LNCaP clone FGC (cell line): ENCODE measurements around the gene PARD6G.
"Not testable (repeated sequence)": the region's sequence is repeated elsewhere in the genome, so short reads cannot be mapped to it uniquely, and the experiment has no call there.

ENCODE experiments used
- DNase-seq: peaks from one replicate; pipeline ENCODE4 v3.0.0-alpha.2; 2011; ENCODE audit warnings: low read depth
- H3K4me3 ChIP-seq: 2 replicates; pipeline ENCODE4 v1.5.1; 2011; ENCODE audit warnings: mild to moderate bottlenecking, low read depth, low read length, control low read depth
- CTCF ChIP-seq: IDR thresholded peaks from 2 replicates; pipeline ENCODE4 v1.5.1; 2012; ENCODE audit warnings: mild to moderate bottlenecking; ENCODE audit not compliant: control insufficient read depth, insufficient read depth; ENCODE audit errors: extremely low read depth

PARD6G gene

GRCh38 chr18:80239830-80240229 lies 7.5 kb downstream of the PARD6G start:
- TF ChIP-seq CTCF: no peak
- DNase-seq: no peak
- no peak overlapping the region for H3K4me3 ChIP-seq

DNA sequence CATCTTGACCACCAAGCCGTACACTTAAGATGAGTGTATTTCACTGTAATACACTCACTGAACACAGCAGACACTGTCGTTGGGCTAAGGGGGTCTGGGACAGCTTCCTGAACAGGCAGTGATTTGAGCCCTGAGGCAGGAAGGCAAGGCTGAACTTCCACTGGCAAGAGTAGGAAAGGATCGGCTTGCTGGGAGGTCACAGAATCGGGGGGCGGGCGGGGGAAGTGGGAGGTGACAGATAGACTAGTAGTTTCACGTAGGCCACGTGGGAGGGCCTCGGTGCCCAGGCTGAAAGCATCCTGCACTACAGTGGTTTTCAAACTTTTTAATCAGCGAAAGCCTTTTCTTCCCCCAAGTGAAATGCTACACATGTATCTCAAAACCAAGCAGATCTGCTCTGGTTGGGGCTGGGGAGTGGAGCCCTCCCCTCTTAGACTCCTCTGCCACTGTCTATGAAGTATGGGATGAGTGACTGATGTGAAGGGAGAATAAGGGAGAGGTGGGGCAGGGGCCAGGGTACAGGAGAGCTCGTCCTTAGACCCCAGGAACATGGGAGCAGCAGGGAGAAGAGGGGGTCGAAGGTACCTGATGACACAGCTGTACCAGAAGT lies 8.6 kb downstream of the PARD6G start:
- H3K4me3 ChIP-seq: no peak overlapping the region
- DNase-seq: no peak
- TF ChIP-seq CTCF: no peak

GRCh38 chr18:80237519-80237918 lies 9.8 kb downstream of the PARD6G start:
- DNase-seq, H3K4me3 ChIP-seq: not testable (repeated sequence)

GRCh38 chr18:80234398-80234797 lies 12.9 kb downstream of the PARD6G start:
- TF ChIP-seq CTCF: no peak
- no peak overlapping the region for H3K4me3 ChIP-seq
- no peak for DNase-seq

- no peak overlapping the region for H3K4me3 ChIP-seq
Observed at GRCh38 chr18:80233899-80234298, 13.4 kb downstream of the PARD6G start.

GRCh38 chr18:80233201-80233835 lies 14.0 kb downstream of the PARD6G start:
- no peak for TF ChIP-seq CTCF
- no peak for DNase-seq

More at GRCh38 chr18:80233899-80234298, 13.4 kb downstream of the PARD6G start:
- TF ChIP-seq CTCF: no peak
- DNase-seq: no peak

GRCh38 chr18:80232710-80233109 lies 14.6 kb downstream of the PARD6G start:
- TF ChIP-seq CTCF: no peak
- no peak for DNase-seq
- no peak overlapping the region for H3K4me3 ChIP-seq

More at GRCh38 chr18:80233201-80233835, 14.0 kb downstream of the PARD6G start:
- no peak overlapping the region for H3K4me3 ChIP-seq
